Measurements from ENCODE around the gene GIMAP4.
"Not testable (repeated sequence)": the region's sequence is repeated elsewhere in the genome, so short reads cannot be mapped to it uniquely, and the experiment has no call there.

The GIMAP4 gene

DNA sequence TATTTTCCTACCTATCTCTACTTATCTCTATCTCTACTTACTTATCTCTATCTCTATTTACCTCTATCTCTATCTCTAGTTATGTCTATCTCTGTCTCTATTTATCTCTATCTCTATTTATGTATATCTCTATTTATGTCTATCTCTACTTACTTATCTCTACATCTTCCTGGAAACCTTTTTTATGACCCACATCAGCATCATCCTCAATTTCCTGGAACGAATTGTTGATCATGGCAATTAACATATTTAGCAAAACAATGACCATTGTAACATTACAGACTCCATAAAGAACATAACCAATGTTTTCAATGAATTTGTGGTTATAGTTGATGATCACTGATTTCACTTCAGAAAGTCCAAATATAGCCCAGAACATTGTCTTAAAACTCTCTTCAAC is 46.7 kb downstream of the GIMAP4 start:
- no peak for DNase-seq (ENCODE audit: extremely low spot score)
- TF ChIP-seq, protein P1, sequence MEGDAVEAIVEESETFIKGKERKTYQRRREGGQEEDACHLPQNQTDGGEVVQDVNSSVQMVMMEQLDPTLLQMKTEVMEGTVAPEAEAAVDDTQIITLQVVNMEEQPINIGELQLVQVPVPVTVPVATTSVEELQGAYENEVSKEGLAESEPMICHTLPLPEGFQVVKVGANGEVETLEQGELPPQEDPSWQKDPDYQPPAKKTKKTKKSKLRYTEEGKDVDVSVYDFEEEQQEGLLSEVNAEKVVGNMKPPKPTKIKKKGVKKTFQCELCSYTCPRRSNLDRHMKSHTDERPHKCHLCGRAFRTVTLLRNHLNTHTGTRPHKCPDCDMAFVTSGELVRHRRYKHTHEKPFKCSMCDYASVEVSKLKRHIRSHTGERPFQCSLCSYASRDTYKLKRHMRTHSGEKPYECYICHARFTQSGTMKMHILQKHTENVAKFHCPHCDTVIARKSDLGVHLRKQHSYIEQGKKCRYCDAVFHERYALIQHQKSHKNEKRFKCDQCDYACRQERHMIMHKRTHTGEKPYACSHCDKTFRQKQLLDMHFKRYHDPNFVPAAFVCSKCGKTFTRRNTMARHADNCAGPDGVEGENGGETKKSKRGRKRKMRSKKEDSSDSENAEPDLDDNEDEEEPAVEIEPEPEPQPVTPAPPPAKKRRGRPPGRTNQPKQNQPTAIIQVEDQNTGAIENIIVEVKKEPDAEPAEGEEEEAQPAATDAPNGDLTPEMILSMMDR (IDR thresholded peaks at IDR 0.05; ENCODE audit: control extremely low read depth, extremely low read depth, low read depth, missing control alignments): no peak
- ChIA-PET CTCF (no interaction called here), POLR2A (no interaction called here)

DNA sequence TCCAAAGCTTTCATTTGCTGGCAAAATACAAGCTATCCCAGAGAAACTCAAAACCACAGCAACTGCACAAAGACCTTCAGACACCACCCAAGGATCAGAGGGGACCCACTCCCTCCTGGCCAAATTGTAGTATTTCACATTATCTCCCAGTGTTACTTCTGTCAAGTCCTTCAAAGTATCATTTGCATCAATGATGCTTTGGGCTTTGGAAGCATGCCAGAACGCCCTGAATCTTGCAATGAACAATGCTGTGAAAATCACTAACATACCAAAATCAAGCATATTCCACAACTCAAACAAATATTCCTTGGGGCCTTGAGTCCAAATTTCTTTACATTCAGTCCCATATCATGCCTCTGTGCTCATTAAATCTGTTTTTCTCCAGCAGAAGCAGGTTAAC is 47.2 kb downstream of the GIMAP4 start:
- DNase-seq (ENCODE audit: extremely low spot score); POLR2A ChIA-PET: not testable (repeated sequence)
- CTCF ChIA-PET: interaction anchor here (1.6 kb wide), 1 partner anchor 13 kb away, joined by 4 read pairs; no protein-coding TSS in a partner anchor

DNA sequence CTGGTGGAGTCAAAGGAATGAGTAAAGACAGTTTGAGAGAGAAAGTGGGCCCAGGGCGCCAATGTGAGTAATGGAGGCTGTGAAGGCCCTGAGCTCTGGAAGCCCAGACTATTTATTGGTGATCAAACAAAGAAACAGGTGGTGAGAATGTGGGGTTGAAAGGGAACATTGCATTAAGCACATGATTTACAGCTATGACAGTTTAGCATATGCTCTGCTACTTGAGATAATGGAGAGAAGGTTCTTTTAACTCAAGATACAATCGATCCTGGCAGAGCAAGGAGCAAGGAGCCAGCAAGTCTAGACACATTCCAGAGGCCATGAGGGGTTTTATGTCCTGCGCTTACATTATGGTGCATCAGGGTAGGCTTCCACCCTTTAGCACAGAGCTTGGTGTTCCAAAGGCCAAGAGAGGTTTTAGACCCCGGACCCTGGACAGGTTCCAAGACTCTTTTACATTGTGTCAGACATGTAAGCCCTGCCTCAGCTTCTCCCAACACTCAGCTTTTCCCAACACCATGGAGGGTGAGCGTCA is 48.1 kb downstream of the GIMAP4 start:
- not testable (repeated sequence) for DNase-seq (ENCODE audit: extremely low spot score)
- ChIA-PET CTCF (interaction anchor here (1.0 to 1.6 kb wide), 2 partner anchors 9 to 12 kb away, joined by 3 to 4 read pairs; no protein-coding TSS in a partner anchor), POLR2A (interaction anchor here (0.6 kb wide), 1 partner anchor 215 kb away, joined by 3 read pairs; no protein-coding TSS in a partner anchor)

DNA sequence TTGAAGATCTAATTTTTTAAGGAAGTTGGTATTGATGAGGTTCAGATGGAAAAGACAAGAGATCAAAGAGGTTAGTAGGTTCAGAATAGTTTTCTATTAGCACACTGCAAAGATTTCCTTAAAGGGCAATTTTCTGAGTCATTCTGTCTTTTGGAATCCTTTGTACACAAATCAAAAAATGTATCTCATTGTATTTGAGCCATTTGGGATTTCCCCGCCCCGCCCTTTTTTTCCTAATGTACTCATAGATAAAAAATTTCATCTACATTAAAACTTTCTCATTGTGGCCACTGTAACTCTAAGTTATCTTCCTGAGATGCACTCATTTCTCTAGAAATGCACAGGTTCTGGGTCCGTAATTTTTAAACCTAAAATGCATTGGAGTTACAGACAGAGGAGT is 52.9 kb downstream of the GIMAP4 start:
- POLR2A ChIA-PET: no interaction called here
- CTCF ChIA-PET: no interaction called here
- TF ChIP-seq, protein P1 (IDR thresholded peaks at IDR 0.05; ENCODE audit: control extremely low read depth, extremely low read depth, low read depth, missing control alignments): no peak
- DNase-seq (ENCODE audit: extremely low spot score): no peak

DNA sequence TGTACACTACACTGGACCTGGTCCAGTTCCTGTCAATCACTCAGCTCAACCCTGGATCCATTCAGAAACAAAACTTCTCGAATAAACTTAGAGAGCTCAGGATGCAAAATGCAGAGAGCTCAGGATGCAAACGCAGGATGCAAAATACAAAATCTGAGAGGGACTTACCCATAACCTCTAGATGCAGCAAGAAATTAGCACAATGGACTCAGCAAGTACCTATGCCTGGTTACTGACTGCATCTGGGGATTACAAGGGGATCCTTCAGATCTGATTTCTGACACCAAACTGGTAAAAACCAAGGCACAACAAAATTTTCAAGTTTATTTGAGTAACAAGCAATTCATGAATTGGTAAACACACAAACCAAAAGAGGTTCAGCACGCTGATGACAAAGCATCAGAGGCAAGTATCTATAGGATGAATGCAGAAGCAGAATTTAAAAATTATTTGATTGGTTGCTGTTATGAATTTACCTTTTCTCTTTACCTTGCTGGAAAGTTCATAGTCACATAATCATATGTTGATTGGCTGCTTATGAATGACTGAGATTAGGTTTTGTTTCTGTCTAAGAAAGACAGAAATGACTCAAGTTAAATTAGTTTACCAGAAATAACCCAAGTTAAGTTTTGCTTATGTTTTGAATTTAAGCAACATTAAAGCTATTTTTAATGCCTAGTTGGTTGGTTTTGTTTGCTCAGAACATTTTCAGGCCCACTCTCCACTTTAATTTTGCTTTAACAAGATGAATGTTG is 53.6 kb downstream of the GIMAP4 start:
- peak; percentile 13 for DNase-seq (ENCODE audit: extremely low spot score)
- TF ChIP-seq, protein P1 (IDR thresholded peaks at IDR 0.05; ENCODE audit: control extremely low read depth, extremely low read depth, low read depth, missing control alignments): no peak
- ChIA-PET POLR2A (no interaction called here), CTCF (interaction anchor here (1.1 to 2.0 kb wide), 3 partner anchors 10 to 150 kb away, joined by 3 to 9 read pairs (median 3); partner anchors contain the start of gene GIMAP6)

DNA sequence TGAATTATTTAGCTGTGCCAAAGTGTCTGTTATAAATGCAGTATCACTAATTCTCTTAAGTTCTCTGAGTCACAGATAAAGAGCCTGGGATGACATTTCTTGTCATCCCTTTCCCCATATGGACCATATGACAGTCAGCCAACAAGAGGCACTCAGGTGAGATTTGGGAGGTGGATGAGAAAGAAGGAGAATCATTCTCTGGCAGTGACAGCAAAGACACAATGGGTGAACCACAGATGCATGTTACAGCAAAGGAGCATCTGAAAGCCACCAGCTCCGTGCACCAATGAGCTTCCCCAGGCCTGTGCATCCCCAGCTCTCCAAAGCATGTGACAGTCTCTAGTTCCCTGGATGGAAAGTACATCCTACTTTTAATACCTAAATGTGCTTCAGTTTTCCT is 54.2 kb downstream of the GIMAP4 start:
- DNase-seq (ENCODE audit: extremely low spot score): peak; percentile 10
- ChIA-PET POLR2A (no interaction called here), CTCF (interaction anchor here (1.1 to 2.0 kb wide), 3 partner anchors 10 to 151 kb away, joined by 3 to 9 read pairs (median 3); partner anchors contain the start of gene GIMAP6)
- TF ChIP-seq, protein P1 (IDR thresholded peaks at IDR 0.05; ENCODE audit: control extremely low read depth, extremely low read depth, low read depth, missing control alignments): no peak

Measured in GM10248 (cell line).